H9 (cell line): Measurements from ENCODE around the gene ANKS1B. TPM values are rescaled to one million over a fixed set of nuclear protein-coding genes. Genes with fewer than 3 reads are reported as not detected.

Source experiments
- DNase-seq: peaks from one replicate; pipeline ENCODE4 v3.0.0-alpha.2; 2017
- H2AFZ ChIP-seq: one replicate; pipeline ENCODE4 v1.6.1; 2013; ENCODE audit warnings: mild to moderate bottlenecking, low read length, control low read depth, moderate library complexity
- H2AK5ac ChIP-seq: 2 replicates; pipeline ENCODE4 v1.6.1; 2013; ENCODE audit warnings: low read length, control low read depth, mixed read lengths; ENCODE audit not compliant: insufficient read length
- H2BK120ac ChIP-seq: one replicate; pipeline ENCODE4 v1.6.1; 2013; ENCODE audit warnings: low read depth, mild to moderate bottlenecking, low read length, control low read depth, inconsistent platforms; ENCODE audit not compliant: poor library complexity, severe bottlenecking
- H2BK12ac ChIP-seq: 2 replicates; pipeline ENCODE4 v1.6.1; 2013; ENCODE audit warnings: low read length, control low read depth, mixed read lengths, low read depth; ENCODE audit not compliant: insufficient read length
- H2BK15ac ChIP-seq: 2 replicates; pipeline ENCODE4 v1.6.1; 2013; ENCODE audit warnings: low read depth, low read length, control low read depth
- H2BK20ac ChIP-seq: one replicate; pipeline ENCODE4 v1.6.1; 2013; ENCODE audit warnings: low read depth, mild to moderate bottlenecking, low read length, control low read depth, inconsistent platforms; ENCODE audit not compliant: poor library complexity, severe bottlenecking
- H2BK5ac ChIP-seq: 2 replicates; pipeline ENCODE4 v1.6.1; 2013; ENCODE audit warnings: low read length, control low read depth, mixed read lengths; ENCODE audit not compliant: insufficient read length
- H3K14ac ChIP-seq: 2 replicates; pipeline ENCODE4 v1.6.1; 2013; ENCODE audit warnings: low read length, control low read depth; ENCODE audit not compliant: insufficient read depth
- H3K18ac ChIP-seq: 2 replicates; pipeline ENCODE4 v1.6.1; 2013; ENCODE audit warnings: low read depth, mild to moderate bottlenecking, mixed read lengths, low read length, control low read depth; ENCODE audit not compliant: insufficient read length
- H3K23ac ChIP-seq: 2 replicates; pipeline ENCODE4 v1.6.1; 2013; ENCODE audit warnings: low read length, control low read depth, mixed read lengths, low read depth; ENCODE audit not compliant: insufficient read length
- H3K23me2 ChIP-seq: 2 replicates; pipeline ENCODE4 v1.6.1; 2013; ENCODE audit warnings: low read depth, mild to moderate bottlenecking, mixed read lengths, low read length, control low read depth; ENCODE audit not compliant: insufficient read length, poor library complexity, severe bottlenecking
- H3K27ac ChIP-seq: 2 replicates; pipeline ENCODE4 v1.5.1; 2013; ENCODE audit warnings: low read length, control low read depth, mixed read lengths, low read depth; ENCODE audit not compliant: insufficient read length
- H3K27me3 ChIP-seq: 2 replicates; pipeline ENCODE4 v1.6.1; 2013; ENCODE audit warnings: low read length, control low read depth, inconsistent platforms; ENCODE audit not compliant: insufficient read depth
- H3K4ac ChIP-seq: 2 replicates; pipeline ENCODE4 v1.6.1; 2013; ENCODE audit warnings: low read depth, mild to moderate bottlenecking, control low read depth, inconsistent platforms, low read length, moderate library complexity
- H3K4me1 ChIP-seq: 2 replicates; pipeline ENCODE4 v1.6.1; 2013; ENCODE audit warnings: low read length, control low read depth, inconsistent platforms; ENCODE audit not compliant: insufficient read depth
- H3K4me2 ChIP-seq: 2 replicates; pipeline ENCODE4 v1.6.1; 2013; ENCODE audit warnings: low read length, control low read depth, mixed read lengths; ENCODE audit not compliant: insufficient read length, insufficient read depth
- H3K56ac ChIP-seq: 2 replicates; pipeline ENCODE4 v1.6.1; 2013; ENCODE audit warnings: low read depth, mild to moderate bottlenecking, mixed read lengths, low read length, control low read depth; ENCODE audit not compliant: insufficient read length
- H3K79me1 ChIP-seq: 2 replicates; pipeline ENCODE4 v1.6.1; 2013; ENCODE audit warnings: low read depth, mild to moderate bottlenecking, moderate library complexity, low read length, control low read depth, inconsistent platforms; ENCODE audit not compliant: insufficient read depth, poor library complexity, severe bottlenecking
- H3K79me2 ChIP-seq: 2 replicates; pipeline ENCODE4 v1.6.1; 2013; ENCODE audit warnings: low read length, control low read depth, inconsistent platforms; ENCODE audit not compliant: insufficient read depth
- H3K9ac ChIP-seq: 2 replicates; pipeline ENCODE4 v1.6.1; 2013; ENCODE audit warnings: low read length, control low read depth, mixed read lengths; ENCODE audit not compliant: insufficient read length; ENCODE audit errors: extremely low read depth
- H3K9me3 ChIP-seq: one replicate; pipeline ENCODE4 v1.6.1; 2013; ENCODE audit warnings: low read depth, low read length, inconsistent platforms; ENCODE audit not compliant: control insufficient read depth
- H3T11ph ChIP-seq: one replicate; pipeline ENCODE4 v1.6.1; 2013; ENCODE audit warnings: mild to moderate bottlenecking, low read length, control low read depth, inconsistent platforms
- H4K20me1 ChIP-seq: one replicate; pipeline ENCODE4 v1.6.1; 2013; ENCODE audit not compliant: control insufficient read depth, insufficient read length, insufficient read depth
- H4K5ac ChIP-seq: 2 replicates; pipeline ENCODE4 v1.6.1; 2013; ENCODE audit warnings: low read depth, mild to moderate bottlenecking, mixed read lengths, low read length, control low read depth; ENCODE audit not compliant: insufficient read length
- H4K8ac ChIP-seq: replicated peaks from 2 replicates; pipeline ENCODE4 v1.6.1; 2013; ENCODE audit warnings: low read length, control low read depth, mixed read lengths, low read depth; ENCODE audit not compliant: insufficient read length
- H4K91ac ChIP-seq: 2 replicates; pipeline ENCODE4 v1.6.1; 2013; ENCODE audit warnings: low read depth, mild to moderate bottlenecking, moderate library complexity, mixed read lengths, low read length, control low read depth; ENCODE audit not compliant: insufficient read length
- H3K27ac Mint-ChIP-seq, 3 experiments: 2 replicates in 2 of 3; 3 replicates in 1 of 3; pipeline ENCODE4 v1.8.0; 2020 to 2021; ENCODE audit warnings: mixed read lengths in 3 of 3, mild to moderate bottlenecking in 1 of 3, moderate library complexity in 1 of 3
- H3K27me3 Mint-ChIP-seq: 2 replicates; pipeline ENCODE4 v1.8.0; 2021; ENCODE audit warnings: low read depth, mild to moderate bottlenecking, moderate library complexity, mixed read lengths
- H3K36me3 Mint-ChIP-seq, 3 experiments: 2 replicates in 2 of 3; 3 replicates in 1 of 3; pipeline ENCODE4 v1.8.0; 2020 to 2021; ENCODE audit warnings: low read depth in 3 of 3, mixed read lengths in 3 of 3; ENCODE audit not compliant: insufficient read depth in 1 of 3
- H3K4me1 Mint-ChIP-seq, 2 experiments: 2 replicates each; pipeline ENCODE4 v1.8.0; 2020; ENCODE audit warnings: mixed read lengths in 2 of 2
- H3K4me3 Mint-ChIP-seq, 2 experiments: 2 replicates in 1 of 2; 3 replicates in 1 of 2; pipeline ENCODE4 v1.8.0; 2020 to 2021; ENCODE audit warnings: mild to moderate bottlenecking in 2 of 2, mixed read lengths in 2 of 2, moderate library complexity in 1 of 2
- H3K9me3 Mint-ChIP-seq, 2 experiments: 2 replicates in 1 of 2; 3 replicates in 1 of 2; pipeline ENCODE4 v1.8.0; 2020; ENCODE audit warnings: mild to moderate bottlenecking in 2 of 2, mixed read lengths in 2 of 2, moderate library complexity in 1 of 2
- whole genome bisulfite sequencing: extraction: QIAGEN DNeasy Blood & Tissue Kit; methylation state at CpG from one replicate; pipeline ENCODE4 v1.1.7; 2013; ENCODE audit warnings: missing lambda C conversion rate, low lambda C conversion rate, mixed read lengths; ENCODE audit not compliant: insufficient read length; ENCODE audit errors: extremely low coverage; 5-methylcytosine and 5-hydroxymethylcytosine counted together
- total RNA-seq: library from RNA; stranded (reverse); gene quantifications from 2 replicates; pipeline ENCODE4 v1.2.1, GENCODE V29; 2021
- TF ChIP-seq, protein P1 (sequence below): fragments of 200-600 bp; sonication (generic); conservative IDR thresholded peaks from 3 replicates; pipeline ENCODE4 v1.8.0; 2021; ENCODE audit warnings: antibody characterized with exemption, mild to moderate bottlenecking

Gene ANKS1B
- total RNA-seq, 1 experiment from 2014 or later: 4.1 TPM

DNA sequence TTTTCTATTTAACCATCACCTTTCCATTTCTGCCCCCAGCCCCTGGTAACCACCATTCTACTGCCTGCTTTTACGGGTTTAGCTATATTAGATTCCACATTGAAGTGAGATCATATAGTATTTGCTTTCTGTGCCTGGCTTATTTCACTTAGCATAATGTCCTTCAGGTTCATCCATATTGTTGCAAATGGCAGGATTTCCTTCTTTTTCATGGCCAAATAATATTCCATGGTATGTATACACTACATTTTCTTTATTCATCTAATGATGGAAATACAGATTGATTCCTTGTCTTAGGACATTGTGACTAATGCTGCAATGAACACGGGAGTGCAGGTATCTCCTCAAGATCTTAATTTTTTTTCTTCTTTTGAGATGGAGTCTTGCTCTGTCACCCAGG, 1137.5 kb downstream of the ANKS1B start:
- TF ChIP-seq, protein P1, sequence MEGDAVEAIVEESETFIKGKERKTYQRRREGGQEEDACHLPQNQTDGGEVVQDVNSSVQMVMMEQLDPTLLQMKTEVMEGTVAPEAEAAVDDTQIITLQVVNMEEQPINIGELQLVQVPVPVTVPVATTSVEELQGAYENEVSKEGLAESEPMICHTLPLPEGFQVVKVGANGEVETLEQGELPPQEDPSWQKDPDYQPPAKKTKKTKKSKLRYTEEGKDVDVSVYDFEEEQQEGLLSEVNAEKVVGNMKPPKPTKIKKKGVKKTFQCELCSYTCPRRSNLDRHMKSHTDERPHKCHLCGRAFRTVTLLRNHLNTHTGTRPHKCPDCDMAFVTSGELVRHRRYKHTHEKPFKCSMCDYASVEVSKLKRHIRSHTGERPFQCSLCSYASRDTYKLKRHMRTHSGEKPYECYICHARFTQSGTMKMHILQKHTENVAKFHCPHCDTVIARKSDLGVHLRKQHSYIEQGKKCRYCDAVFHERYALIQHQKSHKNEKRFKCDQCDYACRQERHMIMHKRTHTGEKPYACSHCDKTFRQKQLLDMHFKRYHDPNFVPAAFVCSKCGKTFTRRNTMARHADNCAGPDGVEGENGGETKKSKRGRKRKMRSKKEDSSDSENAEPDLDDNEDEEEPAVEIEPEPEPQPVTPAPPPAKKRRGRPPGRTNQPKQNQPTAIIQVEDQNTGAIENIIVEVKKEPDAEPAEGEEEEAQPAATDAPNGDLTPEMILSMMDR: no peak
- H3K4me1 Mint-ChIP-seq: peaks cover 4 to 6% of the 10 kb centered on the region in 2 experiments

More for the DNA sequence above, 1137.5 kb downstream of the ANKS1B start:
- Histone ChIP-seq H3K27me3 (no peaks in the 10 kb centered on the region), H3K23me2 (no peaks in the 10 kb centered on the region), H2BK15ac (no peak overlapping the region), H2BK12ac (no peak overlapping the region), H3K79me2 (no peaks in the 10 kb centered on the region), H3K18ac (no peak overlapping the region), H4K5ac (no peak overlapping the region), H2AFZ (no peak overlapping the region), H3K14ac (no peak overlapping the region), H2BK120ac (no peak overlapping the region), H3K9ac (no peak overlapping the region), H3K56ac (no peak overlapping the region), H3K9me3 (no peaks in the 10 kb centered on the region), H3K4me1 (no peaks in the 10 kb centered on the region; the same call in 1 of the 2 replicates), H4K91ac (no peak overlapping the region), H3K4ac (no peak overlapping the region), H3K4me2 (no peak overlapping the region), H2BK20ac (no peak overlapping the region), H4K20me1 (no peaks in the 10 kb centered on the region), H3K79me1 (no peaks in the 10 kb centered on the region), H3K23ac (no peak overlapping the region), H3K27ac (no peak overlapping the region), H3T11ph (no peak overlapping the region), H4K8ac (no peak overlapping the region), H2BK5ac (no peak overlapping the region), H2AK5ac (no peak overlapping the region)
- H3K4me3 Mint-ChIP-seq: no peak overlapping the region
- DNase-seq: no peak
- WGBS: no CpG with 5 or more reads among the region's 2 CpGs
- H3K27ac Mint-ChIP-seq: 0 out of 7 replicates have a peak overlapping the region, but pooled peaks of 1 of the 3 experiments have one; percentile 19
- H3K36me3 Mint-ChIP-seq: no peaks in the 10 kb centered on the region
- no peaks in the 10 kb centered on the region for H3K9me3 Mint-ChIP-seq
- H3K27me3 Mint-ChIP-seq: no peaks in the 10 kb centered on the region
